ENCODE data around the gene AHSA1. TPM values are rescaled to one million over a fixed set of nuclear protein-coding genes. Genes with fewer than 3 reads are reported as not detected.

AHSA1 gene
- total RNA-seq, 6 experiments from 2014 or later = 155 to 219 (median 178) TPM

DNA sequence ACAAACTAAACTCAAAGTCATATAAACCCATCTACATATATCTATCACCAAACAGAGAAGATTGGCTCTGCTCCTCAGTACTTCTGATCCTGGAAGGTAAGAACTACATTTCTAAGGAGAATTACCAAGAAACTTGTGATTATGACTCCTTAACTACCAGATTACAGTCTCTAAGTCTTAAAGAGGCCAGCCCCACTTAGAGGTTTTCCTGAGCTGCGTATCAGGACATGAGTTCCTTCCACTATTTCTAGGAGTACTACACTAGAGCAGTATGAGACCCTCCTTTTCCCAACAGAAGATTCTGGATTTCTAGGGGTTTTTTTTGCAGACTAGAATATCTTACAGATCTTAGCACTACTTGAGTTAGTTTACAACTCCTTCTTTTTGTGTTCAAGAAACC, 34.5 kb upstream of the AHSA1 start, which contains the start of gene NOXRED1:
Gene NOXRED1, minus strand, starts transcription at position 101 of the 400 bp plus-strand sequence. CDS start 634 bp downstream, outside the sequence.
- no peak for DNase-seq
- no peaks in the 10 kb centered on the region for H3K27me3 Mint-ChIP-seq (ENCODE audit: insufficient read depth)
- H3K9me3 Mint-ChIP-seq = peaks cover 16% of the 10 kb centered on the region
- TF ChIP-seq, protein P1, sequence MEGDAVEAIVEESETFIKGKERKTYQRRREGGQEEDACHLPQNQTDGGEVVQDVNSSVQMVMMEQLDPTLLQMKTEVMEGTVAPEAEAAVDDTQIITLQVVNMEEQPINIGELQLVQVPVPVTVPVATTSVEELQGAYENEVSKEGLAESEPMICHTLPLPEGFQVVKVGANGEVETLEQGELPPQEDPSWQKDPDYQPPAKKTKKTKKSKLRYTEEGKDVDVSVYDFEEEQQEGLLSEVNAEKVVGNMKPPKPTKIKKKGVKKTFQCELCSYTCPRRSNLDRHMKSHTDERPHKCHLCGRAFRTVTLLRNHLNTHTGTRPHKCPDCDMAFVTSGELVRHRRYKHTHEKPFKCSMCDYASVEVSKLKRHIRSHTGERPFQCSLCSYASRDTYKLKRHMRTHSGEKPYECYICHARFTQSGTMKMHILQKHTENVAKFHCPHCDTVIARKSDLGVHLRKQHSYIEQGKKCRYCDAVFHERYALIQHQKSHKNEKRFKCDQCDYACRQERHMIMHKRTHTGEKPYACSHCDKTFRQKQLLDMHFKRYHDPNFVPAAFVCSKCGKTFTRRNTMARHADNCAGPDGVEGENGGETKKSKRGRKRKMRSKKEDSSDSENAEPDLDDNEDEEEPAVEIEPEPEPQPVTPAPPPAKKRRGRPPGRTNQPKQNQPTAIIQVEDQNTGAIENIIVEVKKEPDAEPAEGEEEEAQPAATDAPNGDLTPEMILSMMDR (IDR thresholded peaks at IDR 0.05) = no peak
- no peak within 1 kb of the TSS for H3K4me3 Mint-ChIP-seq
- peaks cover 48% of the 10 kb centered on the region for H3K36me3 Mint-ChIP-seq (ENCODE audit: low read depth)
- H3K27ac Mint-ChIP-seq = no peak within 1 kb of the TSS
- H3K4me1 Mint-ChIP-seq (ENCODE audit: low read depth) = peaks cover 12% of the 10 kb centered on the region

DNA sequence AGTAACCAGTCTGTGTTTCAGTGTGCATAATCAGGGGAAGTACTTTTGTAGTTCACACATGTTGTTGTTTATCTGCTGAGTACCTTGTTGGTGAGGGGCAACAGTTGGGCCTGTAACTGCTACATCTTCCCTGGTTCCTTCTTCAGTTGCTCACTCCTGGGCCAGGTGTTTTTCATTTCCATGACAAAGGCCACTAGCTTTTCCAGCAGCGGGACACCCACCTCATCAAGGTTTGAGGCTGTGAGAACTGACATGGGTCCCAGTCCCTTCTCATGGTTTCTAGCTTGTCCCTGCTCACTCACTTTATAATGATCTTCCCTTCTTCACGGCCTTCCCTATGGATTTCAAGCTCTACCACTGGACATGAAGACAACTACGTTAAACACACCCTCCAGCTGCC, 33.0 kb upstream of the AHSA1 start:
- H3K4me1 Mint-ChIP-seq (ENCODE audit: low read depth) = peaks cover 12% of the 10 kb centered on the region
- peaks cover 58% of the 10 kb centered on the region for H3K36me3 Mint-ChIP-seq (ENCODE audit: low read depth)
- TF ChIP-seq, protein P1 (IDR thresholded peaks at IDR 0.05) = no peak
- H3K27me3 Mint-ChIP-seq (ENCODE audit: insufficient read depth) = peaks cover 2% of the 10 kb centered on the region; the same call in 1 of the 2 replicates
- H3K27ac Mint-ChIP-seq = no peak overlapping the region
- H3K4me3 Mint-ChIP-seq = no peak overlapping the region
- H3K9me3 Mint-ChIP-seq = peaks cover 3% of the 10 kb centered on the region; the same call in 1 of the 2 replicates
- DNase-seq = no peak

DNA sequence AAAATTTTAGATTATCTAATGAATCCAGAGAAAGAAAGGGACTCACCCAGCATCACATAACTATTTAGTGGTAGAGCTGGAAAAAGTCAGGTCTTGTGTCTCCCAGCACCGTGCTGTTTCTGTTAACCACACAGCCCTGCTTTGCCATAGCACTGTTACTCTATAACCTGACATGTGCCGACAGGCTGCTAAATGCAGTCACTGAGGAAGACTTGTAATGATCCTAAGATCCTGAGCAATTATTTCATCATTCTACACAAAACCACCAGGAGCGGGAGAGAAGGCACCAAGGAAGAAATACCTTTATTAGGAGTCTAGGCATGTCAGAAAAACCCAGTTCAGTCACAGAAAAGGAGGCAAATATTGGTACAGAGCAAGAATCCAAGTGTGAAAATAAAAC, 31.5 kb upstream of the AHSA1 start:
- H3K4me3 Mint-ChIP-seq = no peak overlapping the region
- H3K4me1 Mint-ChIP-seq (ENCODE audit: low read depth) = peaks cover 7% of the 10 kb centered on the region
- no peak for DNase-seq
- peaks cover 2% of the 10 kb centered on the region; the same call in 1 of the 2 replicates for H3K27me3 Mint-ChIP-seq (ENCODE audit: insufficient read depth)
- no peaks in the 10 kb centered on the region for H3K9me3 Mint-ChIP-seq
- H3K27ac Mint-ChIP-seq = no peak overlapping the region
- peaks cover 57% of the 10 kb centered on the region for H3K36me3 Mint-ChIP-seq (ENCODE audit: low read depth)
- TF ChIP-seq, protein P1 (IDR thresholded peaks at IDR 0.05) = no peak

DNA sequence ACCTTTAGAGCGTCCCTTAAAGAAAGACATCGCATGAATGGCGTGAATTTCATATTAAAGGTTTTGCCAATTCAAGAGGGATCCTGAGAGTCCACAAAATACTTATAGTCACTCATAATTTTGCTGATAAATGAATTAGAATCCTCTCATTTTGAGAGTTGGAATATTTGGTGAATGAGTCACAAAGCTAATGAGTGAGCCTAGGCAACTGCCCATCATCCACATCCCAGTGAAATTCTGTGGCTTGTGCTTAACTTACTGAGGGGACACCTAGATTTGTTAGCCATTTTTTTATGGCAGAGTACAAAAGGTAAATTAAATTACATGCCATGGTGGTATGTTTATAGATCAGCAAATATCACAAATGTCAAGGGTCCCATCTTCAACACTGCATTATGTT, 21.9 kb upstream of the AHSA1 start:
- Mint-ChIP-seq H3K4me1 (ENCODE audit: low read depth) (peaks cover 24% of the 10 kb centered on the region), H3K4me3 (no peak overlapping the region), H3K27ac (no peak overlapping the region), H3K9me3 (no peaks in the 10 kb centered on the region), H3K36me3 (ENCODE audit: low read depth) (peaks cover 37% of the 10 kb centered on the region), H3K27me3 (ENCODE audit: insufficient read depth) (no peaks in the 10 kb centered on the region; the same call in 1 of the 2 replicates)
- TF ChIP-seq, protein P1 (IDR thresholded peaks at IDR 0.05) = no peak
- DNase-seq = no peak

DNA sequence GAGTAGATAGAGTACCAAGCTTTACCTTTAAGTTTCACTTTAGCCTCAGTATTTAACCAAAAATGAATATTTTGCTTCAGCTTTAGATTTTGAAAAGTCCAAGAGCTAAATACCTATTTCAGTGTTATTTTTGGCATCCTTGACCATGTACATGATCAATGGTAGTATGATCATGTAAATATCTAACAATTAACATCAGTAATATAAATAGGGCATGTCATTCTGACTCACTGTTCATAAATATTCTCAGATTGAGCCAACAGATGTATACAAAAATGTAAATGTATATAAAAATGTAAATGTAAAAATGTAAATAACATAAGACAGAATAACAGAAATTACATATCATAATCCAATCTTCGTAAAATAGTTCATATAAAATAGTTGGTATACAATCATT, 19.3 kb upstream of the AHSA1 start:
- peaks cover 24% of the 10 kb centered on the region for H3K4me1 Mint-ChIP-seq (ENCODE audit: low read depth)
- no peak overlapping the region for H3K4me3 Mint-ChIP-seq
- no peaks in the 10 kb centered on the region; the same call in none of the 2 replicates for H3K27me3 Mint-ChIP-seq (ENCODE audit: insufficient read depth)
- DNase-seq = no peak
- no peak overlapping the region for H3K27ac Mint-ChIP-seq
- TF ChIP-seq, protein P1 (IDR thresholded peaks at IDR 0.05) = no peak
- H3K9me3 Mint-ChIP-seq = no peaks in the 10 kb centered on the region
- peaks cover 40% of the 10 kb centered on the region for H3K36me3 Mint-ChIP-seq (ENCODE audit: low read depth)
